Measurements from ENCODE around the gene SORCS3. TPM values are rescaled to one million over a fixed set of nuclear protein-coding genes. Genes with fewer than 3 reads are reported as not detected.

SORCS3 gene
- total and polyA plus RNA-seq, 11 donors: 0.03 to 0.19 (median 0.05) TPM; not detected in 8

DNA sequence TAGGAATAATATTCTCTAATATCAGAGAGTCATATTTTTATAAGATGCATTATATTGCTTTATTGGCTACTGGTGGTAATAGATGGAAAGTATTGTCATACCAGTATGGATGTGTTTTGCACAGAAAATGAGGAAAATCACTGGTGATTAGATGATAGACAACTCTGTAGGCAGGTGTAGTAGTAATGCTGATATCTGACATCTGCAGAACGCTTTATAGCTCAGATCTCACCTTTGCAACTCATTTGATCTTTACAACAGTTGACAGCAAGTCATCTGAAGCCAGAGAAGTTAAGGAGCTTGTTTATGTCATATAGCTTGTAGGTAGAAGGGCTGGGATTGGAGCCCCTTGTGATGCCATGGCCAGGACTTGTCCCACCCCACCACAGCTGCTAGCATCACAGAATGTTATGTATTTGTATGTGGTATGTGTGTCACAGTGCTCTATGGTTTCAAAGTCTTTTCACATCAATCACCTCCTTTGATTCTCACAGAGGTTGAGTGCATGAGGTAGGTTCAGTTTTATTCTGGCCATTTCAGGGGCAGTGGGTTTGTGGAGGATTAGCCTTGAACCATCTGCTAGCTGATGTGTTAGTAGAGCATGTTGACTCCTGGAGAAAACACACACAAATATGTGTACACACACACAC is 140.0 kb downstream of the SORCS3 start:
- H3K36me3 ChIP-seq: no peaks in the 10 kb centered on the region
- ATAC-seq (no peak), DNase-seq (no peak)
- H3K27ac ChIP-seq: no peak overlapping the region
- H3K4me1 ChIP-seq: no peaks in the 10 kb centered on the region
- H3K9me3 ChIP-seq: no peaks in the 10 kb centered on the region
- H3K4me3 ChIP-seq: no peak overlapping the region
- intact Hi-C loops (cut with DNase I): loop anchor here in 1 of 10 donors (10.0 kb wide), 1 partner anchor 124 kb away; no protein-coding TSS in a partner anchor
- H3K27me3 ChIP-seq: no peaks in the 10 kb centered on the region
- TF ChIP-seq, protein P1, sequence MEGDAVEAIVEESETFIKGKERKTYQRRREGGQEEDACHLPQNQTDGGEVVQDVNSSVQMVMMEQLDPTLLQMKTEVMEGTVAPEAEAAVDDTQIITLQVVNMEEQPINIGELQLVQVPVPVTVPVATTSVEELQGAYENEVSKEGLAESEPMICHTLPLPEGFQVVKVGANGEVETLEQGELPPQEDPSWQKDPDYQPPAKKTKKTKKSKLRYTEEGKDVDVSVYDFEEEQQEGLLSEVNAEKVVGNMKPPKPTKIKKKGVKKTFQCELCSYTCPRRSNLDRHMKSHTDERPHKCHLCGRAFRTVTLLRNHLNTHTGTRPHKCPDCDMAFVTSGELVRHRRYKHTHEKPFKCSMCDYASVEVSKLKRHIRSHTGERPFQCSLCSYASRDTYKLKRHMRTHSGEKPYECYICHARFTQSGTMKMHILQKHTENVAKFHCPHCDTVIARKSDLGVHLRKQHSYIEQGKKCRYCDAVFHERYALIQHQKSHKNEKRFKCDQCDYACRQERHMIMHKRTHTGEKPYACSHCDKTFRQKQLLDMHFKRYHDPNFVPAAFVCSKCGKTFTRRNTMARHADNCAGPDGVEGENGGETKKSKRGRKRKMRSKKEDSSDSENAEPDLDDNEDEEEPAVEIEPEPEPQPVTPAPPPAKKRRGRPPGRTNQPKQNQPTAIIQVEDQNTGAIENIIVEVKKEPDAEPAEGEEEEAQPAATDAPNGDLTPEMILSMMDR (IDR thresholded peaks at IDR 0.05): no peak
- TF ChIP-seq POLR2A (IDR thresholded peaks at IDR 0.05): no peak
- 64 to 75% (median 66%) methylated on average over 1 of the region's 1 CpG for WGBS, 4 donors

DNA sequence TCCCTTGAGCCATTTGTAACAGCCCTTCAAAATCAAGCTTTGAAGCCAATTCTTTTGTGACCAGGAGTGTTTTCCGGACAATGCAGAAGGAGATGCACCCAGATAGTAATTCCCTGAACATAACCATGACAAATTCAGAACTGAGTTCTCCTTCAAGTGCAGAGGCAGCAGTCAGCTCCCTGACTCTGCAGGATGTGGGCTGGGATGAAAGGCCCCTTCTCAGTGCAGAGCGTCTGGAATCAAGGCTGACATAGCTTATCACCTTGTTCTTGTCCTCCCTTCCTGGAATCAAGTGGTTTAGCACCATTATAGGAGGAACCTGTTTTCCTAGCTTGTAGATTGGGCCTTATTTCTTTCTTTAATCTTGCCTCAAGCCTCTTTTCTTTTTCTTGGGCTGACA is 143.4 kb downstream of the SORCS3 start:
- H3K4me3 ChIP-seq: no peak overlapping the region
- DNase-seq (no peak), ATAC-seq (no peak)
- TF ChIP-seq POLR2A (IDR thresholded peaks at IDR 0.05): no peak
- H3K9me3 ChIP-seq: no peaks in the 10 kb centered on the region
- H3K4me1 ChIP-seq: no peaks in the 10 kb centered on the region
- 58 to 70% (median 64%) methylated on average over 2 of the region's 2 CpGs for WGBS, 4 donors
- H3K27ac ChIP-seq: no peak overlapping the region
- H3K36me3 ChIP-seq: no peaks in the 10 kb centered on the region
- intact Hi-C loops (cut with DNase I): loop anchor here in 1 of 10 donors (10.0 kb wide), 1 partner anchor 120 kb away; no protein-coding TSS in a partner anchor
- peaks cover 0 to 4% (median 0%) of the 10 kb centered on the region in 9 donors for H3K27me3 ChIP-seq

DNA sequence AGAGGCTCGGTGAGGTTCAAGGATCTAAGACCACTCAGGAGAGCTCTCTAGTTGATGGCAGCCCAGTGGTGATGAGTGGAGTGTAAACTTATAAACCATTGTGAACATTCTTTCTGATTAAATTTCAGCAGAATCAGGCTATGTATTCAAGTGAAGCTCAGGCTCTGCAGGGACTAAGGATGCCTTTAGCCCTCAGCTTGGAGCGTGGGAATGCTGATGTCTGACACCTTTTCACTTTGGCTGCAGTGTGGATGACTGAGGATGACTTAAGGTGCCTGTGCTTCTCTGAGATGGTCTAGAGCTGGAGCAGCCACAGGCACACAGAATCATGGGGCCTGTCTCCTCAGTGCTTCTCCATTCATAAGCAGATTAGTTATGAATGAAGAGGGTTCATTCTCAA is 150.4 kb downstream of the SORCS3 start:
- ATAC-seq: no peak
- Histone ChIP-seq H3K4me3 (no peak overlapping the region), H3K27me3 (peaks cover 0 to 11% (median 0%) of the 10 kb centered on the region in 9 donors), H3K9me3 (no peaks in the 10 kb centered on the region), H3K36me3 (no peaks in the 10 kb centered on the region), H3K27ac (no peak overlapping the region), H3K4me1 (no peaks in the 10 kb centered on the region)
- 46 to 78% (median 71%) methylated on average over 2 of the region's 2 CpGs for WGBS, 4 donors
- intact Hi-C loops (cut with DNase I): no loop called here
- DNase-seq: no peak
- TF ChIP-seq, protein P1 (IDR thresholded peaks at IDR 0.05): no peak

DNA sequence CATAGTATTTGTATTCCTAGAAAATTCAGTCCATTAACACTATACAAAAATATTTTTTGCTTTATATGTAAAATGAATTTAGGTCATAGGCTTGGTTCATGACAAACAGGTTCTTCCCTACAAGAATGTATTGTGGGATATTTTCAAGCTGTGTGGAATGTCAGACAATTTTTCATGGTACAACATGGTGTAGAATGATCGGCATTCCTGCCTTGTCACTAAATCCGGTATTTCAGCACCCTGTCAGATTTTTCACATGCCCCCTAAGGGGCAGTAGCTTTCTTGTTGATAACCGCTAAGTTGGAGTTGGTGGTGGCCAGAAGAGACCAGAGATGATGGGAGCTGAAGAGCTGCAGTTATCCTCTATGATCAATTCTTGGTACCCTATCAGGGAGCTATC is 154.3 kb downstream of the SORCS3 start:
- Histone ChIP-seq H3K36me3 (no peaks in the 10 kb centered on the region), H3K27ac (no peak overlapping the region), H3K4me3 (no peak overlapping the region), H3K4me1 (no peaks in the 10 kb centered on the region), H3K9me3 (no peaks in the 10 kb centered on the region), H3K27me3 (peaks cover 0 to 11% (median 0%) of the 10 kb centered on the region in 9 donors)
- ATAC-seq (no peak), DNase-seq (no peak)
- intact Hi-C loops (cut with DNase I): no loop called here
- WGBS, 4 donors: 65 to 77% (median 67%) methylated on average over 3 of the region's 3 CpGs
- no peak for TF ChIP-seq POLR2A (IDR thresholded peaks at IDR 0.05)
- TF ChIP-seq, protein P1 (IDR thresholded peaks at IDR 0.05): no peak

DNA sequence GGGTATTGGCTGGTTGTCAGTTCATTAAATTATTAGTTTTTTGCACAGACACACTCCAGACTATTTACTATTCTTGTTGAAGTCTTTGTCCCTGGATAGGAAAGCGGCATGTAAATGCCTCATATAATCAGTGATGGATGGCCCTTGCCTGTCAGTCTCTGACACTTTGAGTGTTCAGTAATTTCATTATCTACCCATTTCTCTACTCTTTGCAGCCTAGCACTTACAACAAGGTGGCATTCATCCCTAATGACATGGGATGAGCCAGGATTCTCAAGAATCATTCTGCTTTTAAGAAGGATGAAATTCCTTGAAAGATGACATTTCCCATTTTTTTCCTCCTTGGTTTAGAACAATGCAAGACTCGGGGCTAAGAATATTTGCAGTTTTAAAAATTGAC is 155.7 kb downstream of the SORCS3 start:
- intact Hi-C loops (cut with DNase I): no loop called here
- H3K4me3 ChIP-seq: no peak overlapping the region
- H3K36me3 ChIP-seq: no peaks in the 10 kb centered on the region
- no peak for ATAC-seq
- no peaks in the 10 kb centered on the region for H3K4me1 ChIP-seq
- H3K27ac ChIP-seq: no peak overlapping the region
- 57 to 71% (median 60%) methylated on average over 2 of the region's 2 CpGs for WGBS, 4 donors
- H3K9me3 ChIP-seq: no peaks in the 10 kb centered on the region
- TF ChIP-seq, protein P1 (IDR thresholded peaks at IDR 0.05): no peak
- no peak for TF ChIP-seq POLR2A (IDR thresholded peaks at IDR 0.05)
- DNase-seq: no peak
- peaks cover 0 to 11% (median 0%) of the 10 kb centered on the region in 9 donors for H3K27me3 ChIP-seq
